Measurements from ENCODE around the gene PRKRIP1. TPM values are rescaled to one million over a fixed set of nuclear protein-coding genes. Genes with fewer than 3 reads are reported as not detected.

PRKRIP1 gene
- total RNA-seq, 1 experiment from 2014 or later = 24.9 TPM

DNA sequence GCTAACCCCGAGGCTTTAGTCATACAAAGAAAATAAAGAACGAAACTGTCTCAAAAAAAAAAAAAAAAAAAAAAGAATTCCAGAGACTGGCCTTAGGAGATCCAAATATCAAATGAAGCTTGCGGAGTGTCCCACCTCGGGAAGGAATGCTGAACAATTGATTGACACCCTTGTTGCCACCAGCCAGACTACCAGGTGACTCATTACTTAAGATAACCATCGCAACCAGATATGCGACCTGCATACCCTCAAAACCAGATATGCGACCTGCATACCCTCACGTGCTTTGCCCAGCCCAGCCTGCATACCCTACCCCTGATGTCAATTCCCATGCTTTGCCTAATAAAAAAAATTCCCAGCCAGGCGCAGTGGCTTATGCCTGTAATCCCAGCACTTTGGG is 2.7 kb upstream of the PRKRIP1 start:
- H3K4me3 ChIP-seq (ENCODE audit: low read depth in 2 of 2, low read length in 2 of 2) = no peak overlapping the region
- no peaks in the 10 kb centered on the region; the same call in 1 of the 2 replicates for H3K36me3 ChIP-seq (ENCODE audit: control insufficient read depth, insufficient read depth, low read length)
- DNase-seq (ENCODE audit: low read depth, low spot score) = no peak
- H3K9me3 ChIP-seq (ENCODE audit: control insufficient read depth, insufficient read depth, low read depth, low read length) = no peaks in the 10 kb centered on the region
- no peaks in the 10 kb centered on the region for H3K27me3 ChIP-seq (ENCODE audit: control insufficient read depth, insufficient read depth, low read length)
- H3K27ac ChIP-seq (ENCODE audit: low read length) = no peak overlapping the region
- in situ Hi-C loops (cut with HindIII; ENCODE audit: low pct_unique_long_range_greater_than_20kb, low sequenced_read_pairs) (no loop called here), intact Hi-C loops (cut with micrococcal nuclease; ENCODE audit: unreplicated experiment) (no loop called here)
- no peak for ATAC-seq
- H3K4me1 ChIP-seq (ENCODE audit: control insufficient read depth, insufficient read depth, low read length) = peaks cover 6% of the 10 kb centered on the region; the same call in 1 of the 2 replicates
- POLR2A ChIA-PET = no interaction called here
- TF ChIP-seq, protein P1, sequence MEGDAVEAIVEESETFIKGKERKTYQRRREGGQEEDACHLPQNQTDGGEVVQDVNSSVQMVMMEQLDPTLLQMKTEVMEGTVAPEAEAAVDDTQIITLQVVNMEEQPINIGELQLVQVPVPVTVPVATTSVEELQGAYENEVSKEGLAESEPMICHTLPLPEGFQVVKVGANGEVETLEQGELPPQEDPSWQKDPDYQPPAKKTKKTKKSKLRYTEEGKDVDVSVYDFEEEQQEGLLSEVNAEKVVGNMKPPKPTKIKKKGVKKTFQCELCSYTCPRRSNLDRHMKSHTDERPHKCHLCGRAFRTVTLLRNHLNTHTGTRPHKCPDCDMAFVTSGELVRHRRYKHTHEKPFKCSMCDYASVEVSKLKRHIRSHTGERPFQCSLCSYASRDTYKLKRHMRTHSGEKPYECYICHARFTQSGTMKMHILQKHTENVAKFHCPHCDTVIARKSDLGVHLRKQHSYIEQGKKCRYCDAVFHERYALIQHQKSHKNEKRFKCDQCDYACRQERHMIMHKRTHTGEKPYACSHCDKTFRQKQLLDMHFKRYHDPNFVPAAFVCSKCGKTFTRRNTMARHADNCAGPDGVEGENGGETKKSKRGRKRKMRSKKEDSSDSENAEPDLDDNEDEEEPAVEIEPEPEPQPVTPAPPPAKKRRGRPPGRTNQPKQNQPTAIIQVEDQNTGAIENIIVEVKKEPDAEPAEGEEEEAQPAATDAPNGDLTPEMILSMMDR (IDR thresholded peaks at IDR 0.05) = no peak
- TF ChIP-seq, protein P2, sequence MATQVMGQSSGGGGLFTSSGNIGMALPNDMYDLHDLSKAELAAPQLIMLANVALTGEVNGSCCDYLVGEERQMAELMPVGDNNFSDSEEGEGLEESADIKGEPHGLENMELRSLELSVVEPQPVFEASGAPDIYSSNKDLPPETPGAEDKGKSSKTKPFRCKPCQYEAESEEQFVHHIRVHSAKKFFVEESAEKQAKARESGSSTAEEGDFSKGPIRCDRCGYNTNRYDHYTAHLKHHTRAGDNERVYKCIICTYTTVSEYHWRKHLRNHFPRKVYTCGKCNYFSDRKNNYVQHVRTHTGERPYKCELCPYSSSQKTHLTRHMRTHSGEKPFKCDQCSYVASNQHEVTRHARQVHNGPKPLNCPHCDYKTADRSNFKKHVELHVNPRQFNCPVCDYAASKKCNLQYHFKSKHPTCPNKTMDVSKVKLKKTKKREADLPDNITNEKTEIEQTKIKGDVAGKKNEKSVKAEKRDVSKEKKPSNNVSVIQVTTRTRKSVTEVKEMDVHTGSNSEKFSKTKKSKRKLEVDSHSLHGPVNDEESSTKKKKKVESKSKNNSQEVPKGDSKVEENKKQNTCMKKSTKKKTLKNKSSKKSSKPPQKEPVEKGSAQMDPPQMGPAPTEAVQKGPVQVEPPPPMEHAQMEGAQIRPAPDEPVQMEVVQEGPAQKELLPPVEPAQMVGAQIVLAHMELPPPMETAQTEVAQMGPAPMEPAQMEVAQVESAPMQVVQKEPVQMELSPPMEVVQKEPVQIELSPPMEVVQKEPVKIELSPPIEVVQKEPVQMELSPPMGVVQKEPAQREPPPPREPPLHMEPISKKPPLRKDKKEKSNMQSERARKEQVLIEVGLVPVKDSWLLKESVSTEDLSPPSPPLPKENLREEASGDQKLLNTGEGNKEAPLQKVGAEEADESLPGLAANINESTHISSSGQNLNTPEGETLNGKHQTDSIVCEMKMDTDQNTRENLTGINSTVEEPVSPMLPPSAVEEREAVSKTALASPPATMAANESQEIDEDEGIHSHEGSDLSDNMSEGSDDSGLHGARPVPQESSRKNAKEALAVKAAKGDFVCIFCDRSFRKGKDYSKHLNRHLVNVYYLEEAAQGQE (IDR thresholded peaks at IDR 0.05; ENCODE audit: insufficient read depth in 1 of 2, low read depth in 2 of 2, low read length in 1 of 2) = no peak
- no peak for TF ChIP-seq POLR2AphosphoS5 (IDR thresholded peaks at IDR 0.05; ENCODE audit: low read depth, low read length)
- no peak for TF ChIP-seq TCF7L2 (IDR thresholded peaks at IDR 0.05; ENCODE audit: low read depth, low read length)
- no peak for TF ChIP-seq SIN3A (IDR thresholded peaks at IDR 0.05; ENCODE audit: borderline replicate concordance, insufficient read depth, low read depth, low read length)
- no TSS peak for BruUV-seq (replicated peaks)
- CTCF ChIA-PET = interaction anchor here (0.7 kb wide), 1 partner anchor 105 kb away, joined by 3 read pairs; no protein-coding TSS in a partner anchor

DNA sequence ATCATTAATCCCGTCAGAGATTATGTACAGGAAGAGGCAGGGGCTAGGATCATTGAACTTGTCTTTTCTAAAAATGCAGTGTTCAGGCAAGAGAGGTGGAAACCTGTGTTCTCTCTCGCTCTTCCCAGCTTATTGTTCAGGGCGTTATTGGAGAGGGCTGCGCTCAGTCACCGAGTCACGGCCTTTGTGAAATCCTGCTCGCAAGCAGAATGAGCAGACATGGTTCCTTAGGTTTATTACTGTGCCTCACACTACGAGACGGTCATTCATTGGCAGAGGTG is 631 bp upstream of the PRKRIP1 start:
- no TSS peak for BruUV-seq (replicated peaks)
- Histone ChIP-seq H3K4me3 (ENCODE audit: low read depth in 2 of 2, low read length in 2 of 2) (peak overlapping the region; percentile 90 to 100), H3K4me1 (ENCODE audit: control insufficient read depth, insufficient read depth, low read length) (peaks cover 6% of the 10 kb centered on the region; the same call in 1 of the 2 replicates), H3K27ac (ENCODE audit: low read length) (peak overlapping the region; percentile 93), H3K9me3 (ENCODE audit: control insufficient read depth, insufficient read depth, low read depth, low read length) (no peaks in the 10 kb centered on the region), H3K36me3 (ENCODE audit: control insufficient read depth, insufficient read depth, low read length) (peaks cover 3% of the 10 kb centered on the region), H3K27me3 (ENCODE audit: control insufficient read depth, insufficient read depth, low read length) (no peaks in the 10 kb centered on the region)
- DNase-seq (ENCODE audit: low read depth, low spot score) = no peak
- ATAC-seq = peak; percentile 30
- intact Hi-C loops (cut with micrococcal nuclease; ENCODE audit: unreplicated experiment) = no loop called here
- TF ChIP-seq, protein P1 (IDR thresholded peaks at IDR 0.05) = no peak
- TF ChIP-seq SIN3A (IDR thresholded peaks at IDR 0.05; ENCODE audit: borderline replicate concordance, insufficient read depth, low read depth, low read length) (no peak), TCF7L2 (IDR thresholded peaks at IDR 0.05; ENCODE audit: low read depth, low read length) (no peak), POLR2AphosphoS5 (IDR thresholded peaks at IDR 0.05; ENCODE audit: low read depth, low read length) (no peak)
- TF ChIP-seq, protein P2 (IDR thresholded peaks at IDR 0.05; ENCODE audit: insufficient read depth in 1 of 2, low read depth in 2 of 2, low read length in 1 of 2) = no peak
- in situ Hi-C loops (cut with HindIII; ENCODE audit: low pct_unique_long_range_greater_than_20kb, low sequenced_read_pairs) = no loop called here
- CTCF ChIA-PET = interaction anchor here (0.6 to 1.2 kb wide), 4 partner anchors 9 to 116 kb away, joined by 6 to 9 read pairs (median 7); no protein-coding TSS in a partner anchor
- POLR2A ChIA-PET = interaction anchor here (1.0 kb wide), 1 partner anchor 10 kb away, joined by 3 read pairs; no protein-coding TSS in a partner anchor

All from Panc1 (cell line).